Astrocyte (in vitro differentiated cells and primary cell): Measurements from ENCODE around the gene FAM107B. TPM values are rescaled to one million over a fixed set of nuclear protein-coding genes. Genes with fewer than 3 reads are reported as not detected.

Experiments
- DNase-seq: peaks from one replicate; pipeline ENCODE4 v3.0.0-alpha.2; 2010; ENCODE audit warnings: low read depth
- FAIRE-seq: peaks from 2 replicates; lab custom pipeline; 2011; peaks lifted over from hg19 to GRCh38; lab: Jason Lieb, UNC
- H2AFZ ChIP-seq: 2 replicates; pipeline ENCODE4 v1.6.0; 2012; ENCODE audit warnings: low read depth, low read length, inconsistent platforms
- H3K27ac ChIP-seq: 2 replicates; pipeline ENCODE4 v1.5.1; 2011; ENCODE audit warnings: low read depth, low read length, inconsistent platforms
- H3K27me3 ChIP-seq: 2 replicates; pipeline ENCODE4 v1.6.0; 2011; ENCODE audit warnings: low read length, inconsistent platforms; ENCODE audit not compliant: insufficient read depth
- H3K36me3 ChIP-seq: 2 replicates; pipeline ENCODE4 v1.5.1; 2011; ENCODE audit warnings: low read length, inconsistent platforms; ENCODE audit not compliant: insufficient read depth
- H3K4me1 ChIP-seq: 2 replicates; pipeline ENCODE4 v1.5.1; 2011; ENCODE audit warnings: low read length, inconsistent platforms; ENCODE audit not compliant: insufficient read depth
- H3K4me2 ChIP-seq: 2 replicates; pipeline ENCODE4 v1.6.0; 2012; ENCODE audit warnings: low read length, inconsistent platforms
- H3K4me3 ChIP-seq: 2 replicates; pipeline ENCODE4 v1.5.1; 2011; ENCODE audit warnings: low read depth, mild to moderate bottlenecking, low read length, inconsistent platforms; ENCODE audit not compliant: insufficient read depth
- H3K79me2 ChIP-seq: 2 replicates; pipeline ENCODE4 v1.6.0; 2012; ENCODE audit warnings: mild to moderate bottlenecking, low read length, inconsistent platforms; ENCODE audit not compliant: insufficient read depth
- H3K9ac ChIP-seq: 2 replicates; pipeline ENCODE4 v1.6.0; 2012; ENCODE audit warnings: mild to moderate bottlenecking, low read length, inconsistent platforms
- H3K9me3 ChIP-seq: 2 replicates; pipeline ENCODE4 v1.5.1; 2012; ENCODE audit warnings: low read depth, mild to moderate bottlenecking, low read length, inconsistent platforms; ENCODE audit not compliant: insufficient read depth
- H4K20me1 ChIP-seq: 2 replicates; pipeline ENCODE4 v1.6.0; 2012; ENCODE audit warnings: low read length, inconsistent platforms; ENCODE audit not compliant: insufficient read depth
- H3K27ac Mint-ChIP-seq: one replicate; pipeline ENCODE4 v1.8.0; 2021; ENCODE audit warnings: mild to moderate bottlenecking, mixed read lengths; ENCODE audit not compliant: unreplicated experiment
- H3K27me3 Mint-ChIP-seq: one replicate; pipeline ENCODE4 v1.8.0; 2021; ENCODE audit warnings: low read depth, mixed read lengths; ENCODE audit not compliant: unreplicated experiment
- H3K36me3 Mint-ChIP-seq: one replicate; pipeline ENCODE4 v1.8.0; 2021; ENCODE audit warnings: low read depth, mixed read lengths; ENCODE audit not compliant: unreplicated experiment
- H3K4me1 Mint-ChIP-seq: one replicate; pipeline ENCODE4 v1.8.0; 2021; ENCODE audit warnings: low read depth, mixed read lengths; ENCODE audit not compliant: unreplicated experiment
- H3K4me3 Mint-ChIP-seq: one replicate; pipeline ENCODE4 v1.8.0; 2021; ENCODE audit warnings: mild to moderate bottlenecking, moderate library complexity, mixed read lengths; ENCODE audit not compliant: unreplicated experiment
- H3K9me3 Mint-ChIP-seq: one replicate; pipeline ENCODE4 v1.8.0; 2021; ENCODE audit warnings: mild to moderate bottlenecking, mixed read lengths; ENCODE audit not compliant: unreplicated experiment
- CTCF ChIP-seq: IDR thresholded peaks from 2 replicates; pipeline ENCODE4 v1.5.1; 2011; ENCODE audit warnings: low read depth, mild to moderate bottlenecking, inconsistent platforms, low read length, moderate library complexity; ENCODE audit not compliant: insufficient read depth
- EZH2 ChIP-seq: IDR thresholded peaks from 2 replicates; pipeline ENCODE4 v1.6.1; 2012; ENCODE audit warnings: mild to moderate bottlenecking, low read length, inconsistent platforms; ENCODE audit not compliant: insufficient read depth
- total RNA-seq: library from RNA; stranded (reverse); gene quantifications from 2 replicates; pipeline ENCODE4 v1.2.1, GENCODE V29; 2021

Gene FAM107B
- total RNA-seq, 1 donor from 2014 or later, result 36.0 TPM

GRCh38 chr10:14598809-14599764, 175.6 kb downstream of the FAM107B start:
- Histone ChIP-seq H3K9ac (no peak overlapping the region), H3K27ac (no peak overlapping the region), H2AFZ (no peak overlapping the region), H3K36me3 (peaks cover 3% of the 10 kb centered on the region), H4K20me1 (peaks cover 49% of the 10 kb centered on the region), H3K79me2 (peaks cover 71% of the 10 kb centered on the region), H3K4me2 (no peak overlapping the region), H3K4me1 (peaks cover 18% of the 10 kb centered on the region), H3K9me3 (no peaks in the 10 kb centered on the region), H3K4me3 (no peak overlapping the region), H3K27me3 (no peaks in the 10 kb centered on the region)
- FAIRE-seq, result no peak
- no peaks in the 10 kb centered on the region for H3K27me3 Mint-ChIP-seq
- H3K27ac Mint-ChIP-seq, result no peak overlapping the region
- H3K9me3 Mint-ChIP-seq, result peaks cover 2% of the 10 kb centered on the region
- no peak for DNase-seq
- no peak for TF ChIP-seq EZH2
- TF ChIP-seq CTCF, result no peak
- H3K4me1 Mint-ChIP-seq, result peaks cover 23% of the 10 kb centered on the region
- no peak overlapping the region for H3K4me3 Mint-ChIP-seq
- peaks cover 19% of the 10 kb centered on the region for H3K36me3 Mint-ChIP-seq

- H3K4me1 ChIP-seq, result no peaks in the 10 kb centered on the region
- no peaks in the 10 kb centered on the region for H3K4me1 Mint-ChIP-seq
- H3K36me3 Mint-ChIP-seq, result peaks cover 17% of the 10 kb centered on the region
- H3K27ac Mint-ChIP-seq, result no peak overlapping the region
- peaks cover 58% of the 10 kb centered on the region for H3K79me2 ChIP-seq
- DNase-seq, result no peak
- H4K20me1 ChIP-seq, result peaks cover 41% of the 10 kb centered on the region
- no peak for TF ChIP-seq CTCF
- no peak for TF ChIP-seq EZH2
- H3K9ac ChIP-seq, result no peak overlapping the region
- peaks cover 6% of the 10 kb centered on the region for H3K36me3 ChIP-seq
- H3K9me3 ChIP-seq, result no peaks in the 10 kb centered on the region
- FAIRE-seq, result no peak
- H3K27me3 ChIP-seq, result no peaks in the 10 kb centered on the region
- H3K27me3 Mint-ChIP-seq, result no peaks in the 10 kb centered on the region
- H3K4me3 ChIP-seq, result no peak overlapping the region
- H3K27ac ChIP-seq, result no peak overlapping the region
- H3K9me3 Mint-ChIP-seq, result peaks cover 2% of the 10 kb centered on the region
- no peak overlapping the region for H3K4me3 Mint-ChIP-seq
- H2AFZ ChIP-seq, result no peak overlapping the region
- no peak overlapping the region for H3K4me2 ChIP-seq
Observed at GRCh38 chr10:14595526-14596182, 179.0 kb downstream of the FAM107B start.
